Pancreas (tissue), 10 donors: ENCODE data around the gene TRPC4. TPM values are rescaled to one million over a fixed set of nuclear protein-coding genes. Genes with fewer than 3 reads are reported as not detected.
"Not testable (repeated sequence)": the region's sequence is repeated elsewhere in the genome, so short reads cannot be mapped to it uniquely, and the experiment has no call there.

Experiments
- ATAC-seq, 4 donors: fragments of 200-7000 bp; cut with Tn5 transposase; one replicate each; pipeline versions ENCODE4 v1.8.0 to v1.9.1; 2020; ENCODE audit warnings: mild to moderate bottlenecking in 4 of 4, moderate library complexity in 4 of 4
- DNase-seq, 6 donors: peaks; one replicate each; pipeline ENCODE4 v3.0.0-alpha.2; 2020
- FAIRE-seq: peaks from 2 replicates; lab custom pipeline; 2012; peaks lifted over from hg19 to GRCh38; lab: Jason Lieb, UNC
- H3K27ac ChIP-seq, 4 donors: fragments of 200-600 bp; sonication (generic); 1 replicate in 3 of 4; 2 replicates in 1 of 4; pipeline versions ENCODE4 v1.5.0 to v1.8.0; 2020
- H3K27me3 ChIP-seq, 4 donors: fragments of 200-600 bp; one replicate each; pipeline ENCODE4 v1.8.0; 2021
- H3K36me3 ChIP-seq, 3 donors: fragments of 200-600 bp; sonication (generic) in 1 of 3; one replicate each; pipeline versions ENCODE4 v1.5.0 to v1.8.0; 2020 to 2021
- H3K4me1 ChIP-seq, 3 donors: fragments of 200-600 bp; one replicate each; pipeline ENCODE4 v1.8.0; 2021
- H3K4me3 ChIP-seq, 4 donors: fragments of 200-600 bp; sonication (generic) in 2 of 4; one replicate each; pipeline versions ENCODE4 v1.5.0 to v1.8.0; 2020 to 2021
- H3K9me3 ChIP-seq, 4 donors: fragments of 200-600 bp; one replicate each; pipeline ENCODE4 v1.8.0; 2021
- whole genome bisulfite sequencing, 2 donors: extraction: QIAGEN DNeasy Blood & Tissue Kit; methylation state at CpG; one replicate each; pipeline ENCODE4 v1.1.7; 2013; 5-methylcytosine and 5-hydroxymethylcytosine counted together
- intact Hi-C, 3 donors: fragments of 100-400 bp; cut with DNase I; formaldehyde crosslinking; loops; one replicate each; pipeline versions ENCODE4 v1.11.1 to v1.14.2; 2022
- polyA plus RNA-seq, 2 donors: library from polyadenylated mRNA; stranded (reverse); fragments of 200-250 nt; gene quantifications; one replicate each; pipeline ENCODE4 v1.2.3, GENCODE V29; 2013
- total RNA-seq, 6 donors: library from RNA; stranded (reverse); fragmentation: NEBNext Ultra II Directional in 4 of 6; extraction: Animal tissue kit (Norgen Biotek cat#: 25700) in 4 of 6; gene quantifications; one replicate each; pipeline versions ENCODE4 v1.2.1 to v1.2.4, GENCODE V29; 2021 to 2023
- TF ChIP-seq, protein P1 (sequence below), 4 donors: fragments of 200-600 bp; sonication (generic) in 3 of 4; IDR thresholded peaks; one replicate each; pipeline versions ENCODE4 v1.5.0 to v1.8.0; 2021; ENCODE audit warnings: antibody characterized with exemption in 4 of 4
- donor health status: healthy with polysubstance abuse.
- donor health status: DM: no; HTN: no; CAD: no; lungs with moderate emphysema.
- donor health status: DM: no; HTN: no; CAD: no.
- donor health status: control.
- donor health status: control.
- donor health status: Bipolar disorder and iron deficiency.
- donor health status: DM: yes; HTN: yes; CAD: no.
- donor health status: DM: no; HTN: no; CAD: no.
- donor health status: DM: no; HTN: no; CAD: no.
- donor health status: DM: yes; HTN: yes; CAD: no.

Gene TRPC4
- total and polyA plus RNA-seq, 8 donors, result 0.32 to 1.7 (median 0.62) TPM

DNA sequence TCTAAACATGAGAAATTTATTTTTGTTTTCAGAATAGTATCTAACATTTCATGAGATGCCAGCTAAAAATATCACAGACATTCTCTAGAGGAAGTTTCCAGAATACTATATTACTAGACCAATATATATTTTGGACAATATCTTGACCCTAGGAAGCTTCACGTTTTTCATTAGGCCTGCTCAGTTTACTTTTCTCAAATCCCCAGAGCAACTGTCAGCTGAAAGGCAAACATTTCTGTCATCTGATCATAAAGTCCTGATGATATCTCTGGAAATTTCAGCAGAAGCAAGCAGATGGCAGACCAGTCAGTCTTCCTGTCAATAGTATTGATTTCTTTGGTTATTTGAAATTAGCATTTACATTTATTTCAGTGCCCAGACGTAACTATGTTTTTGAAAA, 275.0 kb downstream of the TRPC4 start:
- DNase-seq, result no peak
- WGBS, 2 donors, result 35 to 46% methylated on average over 2 of the region's 2 CpGs

DNA sequence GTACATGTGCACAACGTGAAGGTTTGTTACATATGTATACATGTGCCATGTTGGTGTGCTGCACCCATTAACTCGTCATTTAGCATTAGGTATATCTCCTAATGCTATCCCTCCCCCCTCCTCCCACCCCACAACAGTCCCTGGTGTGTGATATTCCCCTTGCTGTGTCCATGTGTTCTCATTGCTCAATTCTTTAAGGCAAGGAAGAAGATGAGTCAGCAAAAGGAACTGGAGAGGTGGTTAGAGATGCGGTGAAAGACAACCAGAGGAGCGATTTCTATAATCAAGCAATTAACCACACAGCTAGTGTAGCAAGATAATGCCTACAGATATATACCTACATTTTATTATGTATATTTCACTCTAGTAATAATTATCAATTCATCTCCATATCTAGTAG, 280.2 kb downstream of the TRPC4 start:
- H3K4me1 ChIP-seq, intact Hi-C loops, FAIRE-seq, H3K4me3 ChIP-seq, H3K27me3 ChIP-seq, H3K27ac ChIP-seq, H3K36me3 ChIP-seq, H3K9me3 ChIP-seq, ATAC-seq, DNase-seq: not testable (repeated sequence)
- 71 to 77% methylated on average over 4 of the region's 4 CpGs for WGBS, 2 donors

More for the DNA sequence above, 275.0 kb downstream of the TRPC4 start:
- ATAC-seq, result no peak
- no peak overlapping the region for H3K27ac ChIP-seq
- no peaks in the 10 kb centered on the region for H3K36me3 ChIP-seq
- no peak overlapping the region for H3K4me3 ChIP-seq
- TF ChIP-seq, protein P1, sequence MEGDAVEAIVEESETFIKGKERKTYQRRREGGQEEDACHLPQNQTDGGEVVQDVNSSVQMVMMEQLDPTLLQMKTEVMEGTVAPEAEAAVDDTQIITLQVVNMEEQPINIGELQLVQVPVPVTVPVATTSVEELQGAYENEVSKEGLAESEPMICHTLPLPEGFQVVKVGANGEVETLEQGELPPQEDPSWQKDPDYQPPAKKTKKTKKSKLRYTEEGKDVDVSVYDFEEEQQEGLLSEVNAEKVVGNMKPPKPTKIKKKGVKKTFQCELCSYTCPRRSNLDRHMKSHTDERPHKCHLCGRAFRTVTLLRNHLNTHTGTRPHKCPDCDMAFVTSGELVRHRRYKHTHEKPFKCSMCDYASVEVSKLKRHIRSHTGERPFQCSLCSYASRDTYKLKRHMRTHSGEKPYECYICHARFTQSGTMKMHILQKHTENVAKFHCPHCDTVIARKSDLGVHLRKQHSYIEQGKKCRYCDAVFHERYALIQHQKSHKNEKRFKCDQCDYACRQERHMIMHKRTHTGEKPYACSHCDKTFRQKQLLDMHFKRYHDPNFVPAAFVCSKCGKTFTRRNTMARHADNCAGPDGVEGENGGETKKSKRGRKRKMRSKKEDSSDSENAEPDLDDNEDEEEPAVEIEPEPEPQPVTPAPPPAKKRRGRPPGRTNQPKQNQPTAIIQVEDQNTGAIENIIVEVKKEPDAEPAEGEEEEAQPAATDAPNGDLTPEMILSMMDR (IDR thresholded peaks at IDR 0.05), result no peak
- peaks cover 0 to 3% (median 0%) of the 10 kb centered on the region in 4 donors for H3K27me3 ChIP-seq
- no peaks in the 10 kb centered on the region for H3K4me1 ChIP-seq
- intact Hi-C loops, result no loop called here
- no peak for FAIRE-seq
- H3K9me3 ChIP-seq, result no peaks in the 10 kb centered on the region

DNA sequence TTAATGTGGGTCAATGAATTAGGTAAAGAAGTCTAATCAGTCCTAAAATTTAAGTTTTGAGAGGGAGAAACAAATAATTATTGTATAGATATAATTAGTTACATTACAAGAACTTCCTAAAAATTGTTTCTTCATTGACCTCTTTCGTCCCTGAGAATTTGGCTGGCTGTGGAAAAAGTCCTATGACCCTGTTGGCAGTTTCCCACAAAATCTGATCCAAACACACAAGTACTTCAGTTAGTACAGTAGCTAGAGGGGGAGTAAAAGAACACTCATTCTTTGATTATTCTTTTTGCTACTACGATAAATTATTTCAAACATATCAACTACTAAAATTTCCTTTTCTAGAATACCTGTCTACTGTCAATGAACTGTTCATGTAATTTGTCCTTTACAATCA, 282.3 kb downstream of the TRPC4 start:
- Histone ChIP-seq H3K27me3 (no peaks in the 10 kb centered on the region), H3K4me3 (no peak overlapping the region), H3K4me1 (no peaks in the 10 kb centered on the region), H3K36me3 (no peaks in the 10 kb centered on the region), H3K9me3 (no peaks in the 10 kb centered on the region), H3K27ac (no peak overlapping the region)
- TF ChIP-seq, protein P1 (IDR thresholded peaks at IDR 0.05), result no peak
- no peak for DNase-seq
- no peak for FAIRE-seq
- intact Hi-C loops, result no loop called here
- 49 to 58% methylated on average over 2 of the region's 2 CpGs for WGBS, 2 donors
- ATAC-seq, result no peak
